Measurements from ENCODE around the gene WDR62.
A peak's percentile ranks its signal among the peaks of the same experiment; 100 is the strongest.

- TF ChIP-seq, protein P1, sequence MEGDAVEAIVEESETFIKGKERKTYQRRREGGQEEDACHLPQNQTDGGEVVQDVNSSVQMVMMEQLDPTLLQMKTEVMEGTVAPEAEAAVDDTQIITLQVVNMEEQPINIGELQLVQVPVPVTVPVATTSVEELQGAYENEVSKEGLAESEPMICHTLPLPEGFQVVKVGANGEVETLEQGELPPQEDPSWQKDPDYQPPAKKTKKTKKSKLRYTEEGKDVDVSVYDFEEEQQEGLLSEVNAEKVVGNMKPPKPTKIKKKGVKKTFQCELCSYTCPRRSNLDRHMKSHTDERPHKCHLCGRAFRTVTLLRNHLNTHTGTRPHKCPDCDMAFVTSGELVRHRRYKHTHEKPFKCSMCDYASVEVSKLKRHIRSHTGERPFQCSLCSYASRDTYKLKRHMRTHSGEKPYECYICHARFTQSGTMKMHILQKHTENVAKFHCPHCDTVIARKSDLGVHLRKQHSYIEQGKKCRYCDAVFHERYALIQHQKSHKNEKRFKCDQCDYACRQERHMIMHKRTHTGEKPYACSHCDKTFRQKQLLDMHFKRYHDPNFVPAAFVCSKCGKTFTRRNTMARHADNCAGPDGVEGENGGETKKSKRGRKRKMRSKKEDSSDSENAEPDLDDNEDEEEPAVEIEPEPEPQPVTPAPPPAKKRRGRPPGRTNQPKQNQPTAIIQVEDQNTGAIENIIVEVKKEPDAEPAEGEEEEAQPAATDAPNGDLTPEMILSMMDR (IDR thresholded peaks at IDR 0.05), result no peak
- peak; percentile 40; the same call in 1 of the 2 replicates for TF ChIP-seq POLR2AphosphoS5 (IDR thresholded peaks at IDR 0.05; ENCODE audit: low read depth, low read length)
- no peak for TF ChIP-seq SIN3A (IDR thresholded peaks at IDR 0.05; ENCODE audit: borderline replicate concordance, insufficient read depth, low read depth, low read length)
These were observed 97.8 kb downstream of the WDR62 start, which contains the start of gene COX7A1 for GRCh38 chr19:36152352-36153091.
